IPS-15b (cell line): ENCODE data around the gene PRELID1.

Experiments
- H3K27me3 ChIP-seq: one replicate; pipeline ENCODE4 v1.6.1; 2013; ENCODE audit warnings: low read length; ENCODE audit not compliant: control insufficient read depth, insufficient read depth
- H3K36me3 ChIP-seq: one replicate; pipeline ENCODE4 v1.6.1; 2013; ENCODE audit warnings: low read length; ENCODE audit not compliant: control insufficient read depth, insufficient read depth
- H3K4me1 ChIP-seq: one replicate; pipeline ENCODE4 v1.6.1; 2013; ENCODE audit warnings: mild to moderate bottlenecking, low read length; ENCODE audit not compliant: control insufficient read depth, insufficient read depth
- H3K4me3 ChIP-seq: one replicate; pipeline ENCODE4 v1.5.1; 2013; ENCODE audit warnings: low read depth, low read length
- H3K9ac ChIP-seq: one replicate; pipeline ENCODE4 v1.6.1; 2013; ENCODE audit warnings: low read depth, mild to moderate bottlenecking, low read length
- H3K9me3 ChIP-seq: one replicate; pipeline ENCODE4 v1.6.1; 2013; ENCODE audit warnings: mild to moderate bottlenecking, low read length; ENCODE audit not compliant: control insufficient read depth, insufficient read depth

PRELID1 gene

GRCh38 chr5:177309351-177310191 lies 6.0 kb downstream of the PRELID1 start:
- H3K36me3 ChIP-seq, result peaks cover 22% of the 10 kb centered on the region
- no peak overlapping the region for H3K4me3 ChIP-seq
- no peaks in the 10 kb centered on the region for H3K9me3 ChIP-seq
- H3K27me3 ChIP-seq, result no peaks in the 10 kb centered on the region
- no peak overlapping the region for H3K9ac ChIP-seq
- H3K4me1 ChIP-seq, result peaks cover 10% of the 10 kb centered on the region

- H3K9ac ChIP-seq, result no peak overlapping the region
- no peaks in the 10 kb centered on the region for H3K27me3 ChIP-seq
- H3K36me3 ChIP-seq, result peaks cover 17% of the 10 kb centered on the region
- peaks cover 7% of the 10 kb centered on the region for H3K4me1 ChIP-seq
- H3K4me3 ChIP-seq, result peak overlapping the region; percentile 45
- no peaks in the 10 kb centered on the region for H3K9me3 ChIP-seq
Observed at GRCh38 chr5:177310332-177310731, 6.7 kb downstream of the PRELID1 start.

GRCh38 chr5:177310757-177311391 lies 7.3 kb downstream of the PRELID1 start:
- Histone ChIP-seq H3K9ac (no peak overlapping the region), H3K4me3 (peak overlapping the region; percentile 80), H3K9me3 (no peaks in the 10 kb centered on the region), H3K36me3 (peaks cover 14% of the 10 kb centered on the region), H3K27me3 (no peaks in the 10 kb centered on the region), H3K4me1 (peaks cover 7% of the 10 kb centered on the region)

- H3K9me3 ChIP-seq, result no peaks in the 10 kb centered on the region
- H3K9ac ChIP-seq, result peak overlapping the region; percentile 47
- no peaks in the 10 kb centered on the region for H3K27me3 ChIP-seq
- H3K4me1 ChIP-seq, result peaks cover 7% of the 10 kb centered on the region
- H3K4me3 ChIP-seq, result peak overlapping the region; percentile 80
- peaks cover 9% of the 10 kb centered on the region for H3K36me3 ChIP-seq
Observed at GRCh38 chr5:177311392-177311722, 7.8 kb downstream of the PRELID1 start.

GRCh38 chr5:177311723-177312648 lies 8.4 kb downstream of the PRELID1 start, which contains the start of gene MXD3:
TSS of gene MXD3 (minus strand) at chr5:177311898. CDS start at chr5:177311830, 68 bp downstream.
- Histone ChIP-seq H3K4me3 (peak within 1 kb of the TSS; percentile 80), H3K36me3 (peaks cover 4% of the 10 kb centered on the region), H3K27me3 (no peaks in the 10 kb centered on the region), H3K9ac (peak within 1 kb of the TSS; percentile 68), H3K9me3 (no peaks in the 10 kb centered on the region), H3K4me1 (peaks cover 7% of the 10 kb centered on the region)

- H3K36me3 ChIP-seq, result no peaks in the 10 kb centered on the region
- H3K9me3 ChIP-seq, result no peaks in the 10 kb centered on the region
- H3K4me1 ChIP-seq, result peaks cover 7% of the 10 kb centered on the region
- H3K27me3 ChIP-seq, result no peaks in the 10 kb centered on the region
- H3K4me3 ChIP-seq, result peak overlapping the region; percentile 71
- peak overlapping the region; percentile 68 for H3K9ac ChIP-seq
Observed at GRCh38 chr5:177312649-177313181, 9.1 kb downstream of the PRELID1 start.

- Histone ChIP-seq H3K9me3 (no peaks in the 10 kb centered on the region), H3K9ac (no peak overlapping the region), H3K27me3 (no peaks in the 10 kb centered on the region), H3K4me1 (peaks cover 7% of the 10 kb centered on the region), H3K4me3 (no peak overlapping the region), H3K36me3 (no peaks in the 10 kb centered on the region)
Observed at GRCh38 chr5:177313561-177314259, 10.1 kb downstream of the PRELID1 start.

- no peak overlapping the region for H3K9ac ChIP-seq
- H3K36me3 ChIP-seq, result no peaks in the 10 kb centered on the region
- peaks cover 7% of the 10 kb centered on the region for H3K4me1 ChIP-seq
- H3K9me3 ChIP-seq, result no peaks in the 10 kb centered on the region
- no peak overlapping the region for H3K4me3 ChIP-seq
- H3K27me3 ChIP-seq, result no peaks in the 10 kb centered on the region
Observed at GRCh38 chr5:177314376-177315342, 11.1 kb downstream of the PRELID1 start.

- Histone ChIP-seq H3K36me3 (no peaks in the 10 kb centered on the region), H3K4me1 (peaks cover 4% of the 10 kb centered on the region), H3K9me3 (no peaks in the 10 kb centered on the region), H3K27me3 (no peaks in the 10 kb centered on the region), H3K9ac (no peak overlapping the region), H3K4me3 (no peak overlapping the region)
Observed at GRCh38 chr5:177315411-177315810, 11.8 kb downstream of the PRELID1 start.

GRCh38 chr5:177316005-177316404 lies 12.4 kb downstream of the PRELID1 start:
- Histone ChIP-seq H3K9me3 (no peaks in the 10 kb centered on the region), H3K9ac (no peak overlapping the region), H3K27me3 (no peaks in the 10 kb centered on the region), H3K4me1 (no peaks in the 10 kb centered on the region), H3K36me3 (no peaks in the 10 kb centered on the region), H3K4me3 (no peak overlapping the region)
